ENCODE results near the gene CACNA2D3.
"Not testable (repeated sequence)": the region's sequence is repeated elsewhere in the genome, so short reads cannot be mapped to it uniquely, and the experiment has no call there.

The CACNA2D3 gene

GRCh38 chr3:55094676-55095075 is 972.3 kb downstream of the CACNA2D3 start:
- no peak for TF ChIP-seq FOXK2 (IDR thresholded peaks at IDR 0.05)
- no peak for TF ChIP-seq TARDBP (IDR thresholded peaks at IDR 0.05)
- no peak for TF ChIP-seq FOXA1 (IDR thresholded peaks at IDR 0.05)
- TF ChIP-seq L3MBTL2 (conservative IDR thresholded peaks at IDR 0.05): no peak
- TF ChIP-seq LEF1 (IDR thresholded peaks at IDR 0.05; ENCODE audit: borderline replicate concordance): no peak
- no peak for TF ChIP-seq SP1 (IDR thresholded peaks at IDR 0.05)
- TF ChIP-seq FOXM1 (IDR thresholded peaks at IDR 0.05; ENCODE audit: borderline replicate concordance): no peak
- TF ChIP-seq PKNOX1 (IDR thresholded peaks at IDR 0.05): no peak
- no peak for TF ChIP-seq NFRKB (IDR thresholded peaks at IDR 0.05)
- TF ChIP-seq SUZ12 (IDR thresholded peaks at IDR 0.05): no peak
- TF ChIP-seq HDGF (IDR thresholded peaks at IDR 0.05; ENCODE audit: borderline replicate concordance): no peak
- no peak for TF ChIP-seq ZNF384 (IDR thresholded peaks at IDR 0.05)
- TF ChIP-seq CTBP1 (IDR thresholded peaks at IDR 0.05; ENCODE audit: borderline replicate concordance): no peak
- no peak for TF ChIP-seq BHLHE40 (IDR thresholded peaks at IDR 0.05; ENCODE audit: borderline replicate concordance)
- TF ChIP-seq ARNT (IDR thresholded peaks at IDR 0.05): no peak
- TF ChIP-seq ELF4 (IDR thresholded peaks at IDR 0.05): no peak
- CTCF ChIA-PET: no interaction called here
- DNase-seq (ENCODE audit: extremely low spot score): no peak
- POLR2A ChIA-PET: no interaction called here

- ChIA-PET POLR2A (no interaction called here), CTCF (no interaction called here)
- no peak for TF ChIP-seq L3MBTL2 (conservative IDR thresholded peaks at IDR 0.05)
- no peak for TF ChIP-seq ARNT (IDR thresholded peaks at IDR 0.05)
- no peak for TF ChIP-seq HDGF (IDR thresholded peaks at IDR 0.05; ENCODE audit: borderline replicate concordance)
- no peak for TF ChIP-seq CTBP1 (IDR thresholded peaks at IDR 0.05; ENCODE audit: borderline replicate concordance)
- TF ChIP-seq NFRKB (IDR thresholded peaks at IDR 0.05): no peak
- TF ChIP-seq PKNOX1 (IDR thresholded peaks at IDR 0.05): no peak
- TF ChIP-seq FOXM1 (IDR thresholded peaks at IDR 0.05; ENCODE audit: borderline replicate concordance): no peak
- no peak for TF ChIP-seq FOXA1 (IDR thresholded peaks at IDR 0.05)
- TF ChIP-seq BHLHE40 (IDR thresholded peaks at IDR 0.05; ENCODE audit: borderline replicate concordance): no peak
- TF ChIP-seq FOXK2 (IDR thresholded peaks at IDR 0.05): no peak
- TF ChIP-seq LEF1 (IDR thresholded peaks at IDR 0.05; ENCODE audit: borderline replicate concordance): no peak
- TF ChIP-seq TARDBP (IDR thresholded peaks at IDR 0.05): no peak
- TF ChIP-seq SUZ12 (IDR thresholded peaks at IDR 0.05): no peak
- TF ChIP-seq ELF4 (IDR thresholded peaks at IDR 0.05): no peak
- no peak for TF ChIP-seq SP1 (IDR thresholded peaks at IDR 0.05)
- no peak for TF ChIP-seq ZNF384 (IDR thresholded peaks at IDR 0.05)
- DNase-seq (ENCODE audit: extremely low spot score): no peak
These were observed 975.1 kb downstream of the CACNA2D3 start for GRCh38 chr3:55097441-55097840.

GRCh38 chr3:55105647-55106046 is 983.3 kb downstream of the CACNA2D3 start:
- POLR2A ChIA-PET: no interaction called here
- no peak for TF ChIP-seq CTBP1 (IDR thresholded peaks at IDR 0.05; ENCODE audit: borderline replicate concordance)
- no peak for TF ChIP-seq L3MBTL2 (conservative IDR thresholded peaks at IDR 0.05)
- TF ChIP-seq BHLHE40 (IDR thresholded peaks at IDR 0.05; ENCODE audit: borderline replicate concordance): no peak
- TF ChIP-seq HDGF (IDR thresholded peaks at IDR 0.05; ENCODE audit: borderline replicate concordance): no peak
- no peak for TF ChIP-seq TARDBP (IDR thresholded peaks at IDR 0.05)
- TF ChIP-seq LEF1 (IDR thresholded peaks at IDR 0.05; ENCODE audit: borderline replicate concordance): no peak
- no peak for TF ChIP-seq FOXM1 (IDR thresholded peaks at IDR 0.05; ENCODE audit: borderline replicate concordance)
- TF ChIP-seq SUZ12 (IDR thresholded peaks at IDR 0.05): no peak
- TF ChIP-seq FOXK2 (IDR thresholded peaks at IDR 0.05): no peak
- TF ChIP-seq SP1 (IDR thresholded peaks at IDR 0.05): no peak
- TF ChIP-seq ELF4 (IDR thresholded peaks at IDR 0.05): no peak
- TF ChIP-seq NFRKB (IDR thresholded peaks at IDR 0.05): no peak
- CTCF ChIA-PET: no interaction called here
- no peak for DNase-seq (ENCODE audit: extremely low spot score)

- TF ChIP-seq FOXM1 (IDR thresholded peaks at IDR 0.05; ENCODE audit: borderline replicate concordance) (no peak), TARDBP (IDR thresholded peaks at IDR 0.05) (no peak), L3MBTL2 (conservative IDR thresholded peaks at IDR 0.05) (no peak), BHLHE40 (IDR thresholded peaks at IDR 0.05; ENCODE audit: borderline replicate concordance) (no peak)
- no peak for DNase-seq (ENCODE audit: extremely low spot score)
- CTCF ChIA-PET: no interaction called here
- POLR2A ChIA-PET: no interaction called here
These were observed 984.8 kb downstream of the CACNA2D3 start for GRCh38 chr3:55107187-55107586.

- DNase-seq (ENCODE audit: extremely low spot score); POLR2A ChIA-PET: not testable (repeated sequence)
These were observed 989.6 kb downstream of the CACNA2D3 start for GRCh38 chr3:55111906-55112305.

GRCh38 chr3:55118451-55118850 is 996.1 kb downstream of the CACNA2D3 start:
- ChIA-PET POLR2A (no interaction called here), CTCF (no interaction called here)
- no peak for DNase-seq (ENCODE audit: extremely low spot score)
- no peak for TF ChIP-seq FOXM1 (IDR thresholded peaks at IDR 0.05; ENCODE audit: borderline replicate concordance)
- TF ChIP-seq L3MBTL2 (conservative IDR thresholded peaks at IDR 0.05): no peak
- TF ChIP-seq SUZ12 (IDR thresholded peaks at IDR 0.05): no peak
- no peak for TF ChIP-seq CTBP1 (IDR thresholded peaks at IDR 0.05; ENCODE audit: borderline replicate concordance)
- no peak for TF ChIP-seq SP1 (IDR thresholded peaks at IDR 0.05)
- TF ChIP-seq TARDBP (IDR thresholded peaks at IDR 0.05): no peak
- TF ChIP-seq FOXK2 (IDR thresholded peaks at IDR 0.05): no peak
- TF ChIP-seq LEF1 (IDR thresholded peaks at IDR 0.05; ENCODE audit: borderline replicate concordance): no peak
- no peak for TF ChIP-seq ZNF384 (IDR thresholded peaks at IDR 0.05)
- TF ChIP-seq FOXA1 (IDR thresholded peaks at IDR 0.05): no peak
- TF ChIP-seq BHLHE40 (IDR thresholded peaks at IDR 0.05; ENCODE audit: borderline replicate concordance): no peak
- TF ChIP-seq PKNOX1 (IDR thresholded peaks at IDR 0.05): no peak
- no peak for TF ChIP-seq ARNT (IDR thresholded peaks at IDR 0.05)
- TF ChIP-seq HDGF (IDR thresholded peaks at IDR 0.05; ENCODE audit: borderline replicate concordance): no peak
- no peak for TF ChIP-seq ELF4 (IDR thresholded peaks at IDR 0.05)
- no peak for TF ChIP-seq NFRKB (IDR thresholded peaks at IDR 0.05)

More at GRCh38 chr3:55111906-55112305, 989.6 kb downstream of the CACNA2D3 start:
- CTCF ChIA-PET: not testable (repeated sequence)

All from HEK293T (cell line).